ENCODE data around the gene IL1RAP. TPM values are rescaled to one million over a fixed set of nuclear protein-coding genes. Genes with fewer than 3 reads are reported as not detected.

Gene IL1RAP
- total RNA-seq, 2 experiments from 2014 or later, result 13.7 to 14.7 TPM

- CTCF ChIA-PET, result no interaction called here
Measured at GRCh38 chr3:190615607-190616006, 101.7 kb downstream of the IL1RAP start.

GRCh38 chr3:190616637-190617036 lies 102.8 kb downstream of the IL1RAP start:
- no peak for ATAC-seq (ENCODE audit: poor library complexity)
- no peak for DNase-seq
- Histone ChIP-seq H3K4me1 (ENCODE audit: insufficient read depth, low read length) (no peaks in the 10 kb centered on the region), H3K36me3 (ENCODE audit: insufficient read depth, low read length) (no peaks in the 10 kb centered on the region), H3K27me3 (ENCODE audit: control insufficient read depth in 1 of 2, insufficient read depth in 2 of 2, low read length in 2 of 2) (no peaks in the 10 kb centered on the region), H3K4me3 (ENCODE audit: low read length) (no peak overlapping the region), H3K27ac (ENCODE audit: low read depth in 1 of 2, low read length in 2 of 2) (no peak overlapping the region), H3K9me3 (ENCODE audit: control insufficient read depth in 1 of 2, insufficient read depth in 1 of 2, low read length in 2 of 2) (no peaks in the 10 kb centered on the region)
- CTCF ChIA-PET, result no interaction called here
- H3K9me3 Mint-ChIP-seq, result no peaks in the 10 kb centered on the region
- POLR2A ChIA-PET, result no interaction called here
- peaks cover 32% of the 10 kb centered on the region for H3K4me1 Mint-ChIP-seq (ENCODE audit: low read depth)
- H3K36me3 Mint-ChIP-seq (ENCODE audit: low read depth), result peaks cover 11% of the 10 kb centered on the region
- TF ChIP-seq CTCF (IDR thresholded peaks at IDR 0.05), result no peak
- intact Hi-C loops (cut with DNase I, micrococcal nuclease), result no loop called here
- no peak overlapping the region for H3K27ac Mint-ChIP-seq
- H3K4me3 Mint-ChIP-seq, result no peak overlapping the region
- H3K27me3 Mint-ChIP-seq, result no peaks in the 10 kb centered on the region

More at GRCh38 chr3:190615607-190616006, 101.7 kb downstream of the IL1RAP start:
- no peak for ATAC-seq (ENCODE audit: poor library complexity)
- DNase-seq, result no peak
- Histone ChIP-seq H3K4me1 (ENCODE audit: insufficient read depth, low read length) (no peaks in the 10 kb centered on the region), H3K36me3 (ENCODE audit: insufficient read depth, low read length) (no peaks in the 10 kb centered on the region), H3K27me3 (ENCODE audit: control insufficient read depth in 1 of 2, insufficient read depth in 2 of 2, low read length in 2 of 2) (no peaks in the 10 kb centered on the region), H3K27ac (ENCODE audit: low read depth in 1 of 2, low read length in 2 of 2) (no peak overlapping the region), H3K9me3 (ENCODE audit: control insufficient read depth in 1 of 2, insufficient read depth in 1 of 2, low read length in 2 of 2) (no peaks in the 10 kb centered on the region), H3K4me3 (ENCODE audit: low read length) (no peak overlapping the region)
- Mint-ChIP-seq H3K4me1 (ENCODE audit: low read depth) (peaks cover 32% of the 10 kb centered on the region), H3K27me3 (no peaks in the 10 kb centered on the region), H3K4me3 (no peak overlapping the region), H3K9me3 (no peaks in the 10 kb centered on the region), H3K27ac (no peak overlapping the region), H3K36me3 (ENCODE audit: low read depth) (peaks cover 12% of the 10 kb centered on the region)
- POLR2A ChIA-PET, result no interaction called here
- no peak for TF ChIP-seq CTCF (IDR thresholded peaks at IDR 0.05)
- intact Hi-C loops (cut with DNase I, micrococcal nuclease), result no loop called here

- no peak overlapping the region for H3K4me3 ChIP-seq (ENCODE audit: low read length)
- no peaks in the 10 kb centered on the region for H3K36me3 ChIP-seq (ENCODE audit: insufficient read depth, low read length)
- no peaks in the 10 kb centered on the region for H3K27me3 ChIP-seq (ENCODE audit: control insufficient read depth in 1 of 2, insufficient read depth in 2 of 2, low read length in 2 of 2)
- no peak overlapping the region for H3K27ac ChIP-seq (ENCODE audit: low read depth in 1 of 2, low read length in 2 of 2)
- peaks cover 32% of the 10 kb centered on the region for H3K4me1 Mint-ChIP-seq (ENCODE audit: low read depth)
- peaks cover 14% of the 10 kb centered on the region for H3K36me3 Mint-ChIP-seq (ENCODE audit: low read depth)
- no peak overlapping the region for H3K27ac Mint-ChIP-seq
- no peaks in the 10 kb centered on the region for H3K4me1 ChIP-seq (ENCODE audit: insufficient read depth, low read length)
- H3K4me3 Mint-ChIP-seq, result no peak overlapping the region
- intact Hi-C loops (cut with DNase I, micrococcal nuclease), result no loop called here
- ChIA-PET CTCF (no interaction called here), POLR2A (no interaction called here)
- H3K9me3 ChIP-seq (ENCODE audit: control insufficient read depth in 1 of 2, insufficient read depth in 1 of 2, low read length in 2 of 2), result no peaks in the 10 kb centered on the region
- peak in 3 of 14 experiments; percentile 37 to 70 (median 63) for DNase-seq
- no peak for ATAC-seq (ENCODE audit: poor library complexity)
- TF ChIP-seq CTCF (IDR thresholded peaks at IDR 0.05), result no peak
- H3K9me3 Mint-ChIP-seq, result no peaks in the 10 kb centered on the region
- H3K27me3 Mint-ChIP-seq, result no peaks in the 10 kb centered on the region
Measured at GRCh38 chr3:190617185-190617584, 103.3 kb downstream of the IL1RAP start.

All from CD4-positive, alpha-beta T cell (primary cell).